HG03439 (cell line): Measurements from ENCODE around the gene NUP133.
"Not testable (repeated sequence)": the region's sequence is repeated elsewhere in the genome, so short reads cannot be mapped to it uniquely, and the experiment has no call there.

Source experiments
- ATAC-seq: cut with Tn5 transposase; IDR thresholded peaks from one replicate; pipeline ENCODE4 v1.9.1; 2021; ENCODE audit warnings: mild to moderate bottlenecking, moderate library complexity; ENCODE audit not compliant: unreplicated experiment

The NUP133 gene

GRCh38 chr1:229507951-229508822 lies at the start of gene NUP133:
Gene NUP133 (minus strand): TSS chr1:229508341. CDS start chr1:229508249, 92 bp downstream.
- peak; percentile 96 for ATAC-seq

GRCh38 chr1:229557200-229557850 lies 49.2 kb upstream of the NUP133 start:
- no peak for ATAC-seq

- ATAC-seq, result no peak
Observed at GRCh38 chr1:229554886-229555621, 46.9 kb upstream of the NUP133 start.

- ATAC-seq, result no peak
Observed at GRCh38 chr1:229553621-229554130, 45.5 kb upstream of the NUP133 start.

GRCh38 chr1:229552732-229553131 lies 44.6 kb upstream of the NUP133 start:
- no peak for ATAC-seq

- ATAC-seq, result no peak
Observed at GRCh38 chr1:229550812-229551567, 42.8 kb upstream of the NUP133 start.

- no peak for ATAC-seq
Observed at GRCh38 chr1:229547542-229547941, 39.4 kb upstream of the NUP133 start.

- ATAC-seq, result no peak
Observed at GRCh38 chr1:229544587-229544986, 36.4 kb upstream of the NUP133 start.

GRCh38 chr1:229539863-229540506 lies 31.8 kb upstream of the NUP133 start:
- no peak for ATAC-seq

- no peak for ATAC-seq
Observed at GRCh38 chr1:229538945-229539344, 30.8 kb upstream of the NUP133 start.

- no peak for ATAC-seq
Observed at GRCh38 chr1:229537894-229538293, 29.8 kb upstream of the NUP133 start.

GRCh38 chr1:229536982-229537381 lies 28.8 kb upstream of the NUP133 start:
- ATAC-seq, result no peak

GRCh38 chr1:229535230-229535629 lies 27.1 kb upstream of the NUP133 start:
- ATAC-seq, result no peak

GRCh38 chr1:229531326-229531725 lies 23.2 kb upstream of the NUP133 start:
- ATAC-seq, result no peak

GRCh38 chr1:229529639-229530038 lies 21.5 kb upstream of the NUP133 start:
- no peak for ATAC-seq

- ATAC-seq, result no peak
Observed at GRCh38 chr1:229526695-229527094, 18.6 kb upstream of the NUP133 start.

GRCh38 chr1:229523052-229523451 lies 14.9 kb upstream of the NUP133 start:
- no peak for ATAC-seq

- no peak for ATAC-seq
Observed at GRCh38 chr1:229514578-229515275, 6.6 kb upstream of the NUP133 start.

GRCh38 chr1:229511625-229512024 lies 3.5 kb upstream of the NUP133 start:
- ATAC-seq, result not testable (repeated sequence)
